GM13977 (cell line): ENCODE results near the gene CLDN7.

Experiments used
- DNase-seq: peaks from one replicate; pipeline ENCODE4 v3.0.0; 2012; ENCODE audit warnings: low spot score
- in situ Hi-C: fragments of 300-500 bp; cut with MboI; formaldehyde crosslinking; loops from one replicate; pipeline ENCODE4 v1.12.0; 2022; ENCODE audit warnings: low sequenced_read_pairs, low pct_unique_long_range_greater_than_20kb, mixed read lengths, inconsistent platforms; ENCODE audit not compliant: unreplicated experiment
- TF ChIP-seq, protein P1 (sequence below): IDR thresholded peaks from 2 replicates; pipeline ENCODE4 v1.5.1; 2012; ENCODE audit warnings: mild to moderate bottlenecking, control low read depth; ENCODE audit not compliant: insufficient read depth; ENCODE audit errors: extremely low read depth, missing control alignments

CLDN7 gene

DNA sequence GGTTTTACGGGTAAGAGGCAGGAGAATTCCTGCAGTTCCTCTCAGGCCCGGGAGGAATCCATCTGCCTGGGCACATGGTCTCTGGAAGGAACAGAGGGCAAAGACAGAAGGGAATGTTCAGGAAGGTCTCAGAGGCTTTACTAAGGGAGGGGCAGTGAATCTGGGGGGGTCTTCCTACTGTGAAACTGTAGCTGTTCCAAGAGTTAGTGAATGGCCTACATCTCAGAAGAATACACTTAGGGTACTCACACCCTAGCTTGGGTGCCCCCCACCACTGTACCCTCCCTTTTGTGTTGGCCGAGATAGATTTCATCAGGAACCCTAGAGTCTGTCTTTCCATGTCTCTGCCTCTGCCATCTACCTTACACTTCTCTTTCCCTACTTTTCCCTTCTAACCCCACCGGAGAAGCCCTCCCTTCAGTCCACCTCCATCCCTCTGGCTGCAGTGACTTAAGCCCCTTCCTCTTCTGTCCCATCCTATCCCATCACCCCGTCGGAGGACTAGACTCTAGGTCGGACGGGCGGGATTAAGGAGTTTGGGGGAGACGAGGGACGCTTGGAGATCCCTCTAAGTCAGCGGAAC, 43.0 kb downstream of the CLDN7 start:
- in situ Hi-C loops, result no loop called here
- TF ChIP-seq, protein P1, sequence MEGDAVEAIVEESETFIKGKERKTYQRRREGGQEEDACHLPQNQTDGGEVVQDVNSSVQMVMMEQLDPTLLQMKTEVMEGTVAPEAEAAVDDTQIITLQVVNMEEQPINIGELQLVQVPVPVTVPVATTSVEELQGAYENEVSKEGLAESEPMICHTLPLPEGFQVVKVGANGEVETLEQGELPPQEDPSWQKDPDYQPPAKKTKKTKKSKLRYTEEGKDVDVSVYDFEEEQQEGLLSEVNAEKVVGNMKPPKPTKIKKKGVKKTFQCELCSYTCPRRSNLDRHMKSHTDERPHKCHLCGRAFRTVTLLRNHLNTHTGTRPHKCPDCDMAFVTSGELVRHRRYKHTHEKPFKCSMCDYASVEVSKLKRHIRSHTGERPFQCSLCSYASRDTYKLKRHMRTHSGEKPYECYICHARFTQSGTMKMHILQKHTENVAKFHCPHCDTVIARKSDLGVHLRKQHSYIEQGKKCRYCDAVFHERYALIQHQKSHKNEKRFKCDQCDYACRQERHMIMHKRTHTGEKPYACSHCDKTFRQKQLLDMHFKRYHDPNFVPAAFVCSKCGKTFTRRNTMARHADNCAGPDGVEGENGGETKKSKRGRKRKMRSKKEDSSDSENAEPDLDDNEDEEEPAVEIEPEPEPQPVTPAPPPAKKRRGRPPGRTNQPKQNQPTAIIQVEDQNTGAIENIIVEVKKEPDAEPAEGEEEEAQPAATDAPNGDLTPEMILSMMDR, result no peak
- DNase-seq, result no peak

DNA sequence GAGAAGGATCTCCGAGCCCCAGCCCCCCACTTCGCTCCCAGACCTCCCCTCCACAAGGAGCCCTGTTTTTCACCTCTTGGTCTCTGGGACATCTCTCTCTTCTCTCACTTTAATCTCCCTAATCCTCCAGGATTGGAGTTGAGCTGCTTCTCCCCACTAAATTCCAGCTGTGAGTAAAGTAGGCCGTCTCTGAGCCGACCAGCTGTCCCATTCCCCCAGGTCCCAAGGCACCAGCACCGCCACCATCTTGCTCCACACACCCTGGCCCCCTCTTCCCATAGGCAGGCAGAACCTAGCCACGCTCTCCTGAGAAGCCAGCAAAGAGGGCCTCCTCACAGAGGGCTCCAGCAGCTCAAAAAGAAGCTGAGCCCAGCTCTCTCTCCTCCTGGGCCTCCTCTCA, 43.5 kb downstream of the CLDN7 start:
- TF ChIP-seq, protein P1, result no peak
- no peak for DNase-seq
- in situ Hi-C loops, result no loop called here

- TF ChIP-seq, protein P1, result no peak
- in situ Hi-C loops, result no loop called here
- DNase-seq, result no peak
Measured at GRCh38 chr17:7218166-7218565, 44.1 kb downstream of the CLDN7 start.

GRCh38 chr17:7217113-7217987, 44.9 kb downstream of the CLDN7 start:
- in situ Hi-C loops, result no loop called here
- TF ChIP-seq, protein P1, result no peak
- DNase-seq, result peak; percentile 64

- TF ChIP-seq, protein P1, result no peak
- in situ Hi-C loops, result no loop called here
- no peak for DNase-seq
Measured at GRCh38 chr17:7216242-7217112, 45.8 kb downstream of the CLDN7 start.

- no peak for DNase-seq
- in situ Hi-C loops, result no loop called here
- TF ChIP-seq, protein P1, result no peak
Measured at GRCh38 chr17:7215652-7216180, 46.6 kb downstream of the CLDN7 start.
